ENCODE data around the gene ABI2. TPM values are rescaled to one million over a fixed set of nuclear protein-coding genes. Genes with fewer than 3 reads are reported as not detected.

Gene ABI2
- total and polyA plus RNA-seq, 2 of the 4 experiments (the other 2 are of a cell fraction): 35.7 to 54.0 TPM

DNA sequence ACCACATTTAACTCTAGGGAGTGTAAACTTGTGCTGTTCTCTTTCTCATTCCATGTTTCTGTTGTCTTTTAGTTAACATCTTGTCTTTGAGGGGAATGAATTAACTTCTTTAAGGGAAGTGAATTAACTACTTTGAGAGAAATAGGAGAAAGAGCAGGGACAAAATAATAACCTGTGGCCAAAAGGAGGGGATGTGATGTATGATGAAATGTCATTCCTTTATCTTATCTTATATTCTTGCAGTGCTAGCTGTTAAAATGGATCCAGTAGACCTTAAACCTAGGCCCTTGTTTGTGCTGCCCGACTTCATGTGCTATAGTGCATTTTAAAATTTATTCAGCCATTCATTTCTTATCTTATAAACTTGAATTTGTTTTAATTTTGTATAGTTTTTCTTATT lies 18.4 kb downstream of the ABI2 start:
- no peak overlapping the region for H2BK20ac ChIP-seq (ENCODE audit: low read depth, low read length)
- no peak overlapping the region for H3K14ac ChIP-seq (replicated peaks; ENCODE audit: low read depth, low read length)
- H3K9me3 ChIP-seq (ENCODE audit: control insufficient read depth, insufficient read depth, low read length): no peaks in the 10 kb centered on the region
- no peak overlapping the region for H3K27ac ChIP-seq (ENCODE audit: insufficient read depth, low read length)
- no peak overlapping the region for H3K23ac ChIP-seq (ENCODE audit: low read depth, low read length)
- no peak overlapping the region for H2AK9ac ChIP-seq (replicated peaks; ENCODE audit: low read depth, low read length, poor library complexity)
- H3K4me2 ChIP-seq (ENCODE audit: low read depth, low read length): no peak overlapping the region
- ATAC-seq (ENCODE audit: low read depth) (no peak), DNase-seq (no peak)
- H3K27me3 ChIP-seq (ENCODE audit: control insufficient read depth, insufficient read depth, low read length): no peaks in the 10 kb centered on the region
- H2AFZ ChIP-seq (replicated peaks; ENCODE audit: low read length, poor library complexity): no peak overlapping the region
- WGBS, 2 experiments (ENCODE audit: extremely low coverage in 2 of 2, insufficient read length in 1 of 2): no CpG with 5 or more reads among the region's 1 CpG
- no peak overlapping the region for H3K4me3 ChIP-seq (ENCODE audit: insufficient read depth, low read depth, low read length)
- no peak overlapping the region for H4K8ac ChIP-seq (ENCODE audit: low read depth in 2 of 2, low read length in 2 of 2)
- intact Hi-C loops (cut with micrococcal nuclease) (no loop called here), dilution Hi-C loops (cut with HindIII; ENCODE audit: low sequenced_read_pairs, unreplicated experiment) (no loop called here), in situ Hi-C loops (cut with MboI; ENCODE audit: low sequenced_read_pairs) (no loop called here)
- H3K4me1 ChIP-seq (ENCODE audit: control insufficient read depth, insufficient read depth, low read length): no peaks in the 10 kb centered on the region
- peaks cover 10% of the 10 kb centered on the region; the same call in 1 of the 2 replicates for H4K20me1 ChIP-seq (ENCODE audit: insufficient read depth, low read length)
- peaks cover 36 to 57% of the 10 kb centered on the region in 2 experiments for H3K79me1 ChIP-seq (ENCODE audit: low read depth in 1 of 2, low read length in 2 of 2)
- no peak for TF ChIP-seq NFE2L2 (IDR thresholded peaks at IDR 0.05; ENCODE audit: low read depth, low read length)
- TF ChIP-seq BHLHE40 (IDR thresholded peaks at IDR 0.05; ENCODE audit: low read depth, low read length): no peak
- TF ChIP-seq CEBPB (IDR thresholded peaks at IDR 0.05; ENCODE audit: low read depth, low read length): no peak
- no peak overlapping the region for H3K4ac ChIP-seq (ENCODE audit: low read depth, low read length)
- peaks cover 4% of the 10 kb centered on the region; the same call in 1 of the 2 replicates for H3K9me1 ChIP-seq (ENCODE audit: insufficient read depth, low read length)
- CTCF ChIA-PET: no interaction called here
- H2AK5ac ChIP-seq (ENCODE audit: low read depth, low read length): no peak overlapping the region
- no peak overlapping the region for H2BK15ac ChIP-seq (ENCODE audit: low read depth, low read length)
- H2BK5ac ChIP-seq (ENCODE audit: low read depth, low read length, poor library complexity, severe bottlenecking): no peak overlapping the region
- no TSS peak for BruUV-seq (replicated peaks)
- H4K5ac ChIP-seq (ENCODE audit: low read depth, low read length): no peak overlapping the region
- POLR2A ChIA-PET (ENCODE audit: unreplicated experiment): no interaction called here
- no peak overlapping the region for H3K18ac ChIP-seq (ENCODE audit: low read depth, low read length)
- no peak overlapping the region for H3K56ac ChIP-seq (ENCODE audit: extremely low read depth, insufficient read depth, low read length)
- H3K36me3 ChIP-seq (ENCODE audit: control insufficient read depth, insufficient read depth, low read length): peaks cover 4% of the 10 kb centered on the region; the same call in 1 of the 2 replicates
- H2BK120ac ChIP-seq (ENCODE audit: low read depth, low read length): no peak overlapping the region
- no peak overlapping the region for H4K91ac ChIP-seq (ENCODE audit: insufficient read depth, low read depth, low read length)
- H3K9ac ChIP-seq (ENCODE audit: low read depth, low read length): no peak overlapping the region
